ENCODE data around the gene KLRC3. TPM values are rescaled to one million over a fixed set of nuclear protein-coding genes. Genes with fewer than 3 reads are reported as not detected.

The KLRC3 gene
- total RNA-seq, 2 experiments from 2014 or later = 1.5 to 6.8 TPM

GRCh38 chr12:10404798-10405197, 15.6 kb downstream of the KLRC3 start:
- Histone ChIP-seq H3K79me2 (ENCODE audit: insufficient read depth, low read depth, low read length) (peaks cover 79% of the 10 kb centered on the region), H3K4me1 (ENCODE audit: insufficient read depth, low read length, poor library complexity, severe bottlenecking) (peaks cover 32% of the 10 kb centered on the region), H3K27ac (ENCODE audit: low read depth, low read length, poor library complexity, severe bottlenecking) (no peak overlapping the region), H2AFZ (ENCODE audit: low read length) (no peak overlapping the region), H4K20me1 (ENCODE audit: insufficient read depth, low read length) (no peaks in the 10 kb centered on the region), H3K4me2 (ENCODE audit: low read length) (no peak overlapping the region), H3K4me3 (ENCODE audit: low read depth, low read length, poor library complexity, severe bottlenecking) (no peak overlapping the region), H3K9me3 (ENCODE audit: low read length) (peaks cover 26% of the 10 kb centered on the region), H3K9me2 (ENCODE audit: insufficient read depth, low read length) (no peaks in the 10 kb centered on the region), H3K36me3 (ENCODE audit: insufficient read depth, low read length) (peaks cover 62% of the 10 kb centered on the region)
- no TSS peak for BruUV-seq (replicated peaks)
- ChIA-PET POLR2A (interaction anchor here (0.6 to 1.2 kb wide), 3 partner anchors 19 to 188 kb away, joined by 3 read pairs; no protein-coding TSS in a partner anchor), CTCF (ENCODE audit: unreplicated experiment) (no interaction called here)
- intact Hi-C loops (cut with micrococcal nuclease; ENCODE audit: unreplicated experiment) = no loop called here
- TF ChIP-seq EZH2phosphoT487 (IDR thresholded peaks at IDR 0.05; ENCODE audit: borderline replicate concordance, low read depth, low read length) (no peak), CTCF (conservative IDR thresholded peaks at IDR 0.05; ENCODE audit: low read length) (no peak)
- DNase-seq (ENCODE audit: low spot score) = no peak

- no peak for DNase-seq (ENCODE audit: low spot score)
- H3K79me2 ChIP-seq (ENCODE audit: insufficient read depth, low read depth, low read length) = peaks cover 83% of the 10 kb centered on the region
- peaks cover 32% of the 10 kb centered on the region for H3K9me3 ChIP-seq (ENCODE audit: low read length)
- no peaks in the 10 kb centered on the region for H3K9me2 ChIP-seq (ENCODE audit: insufficient read depth, low read length)
- ChIA-PET POLR2A (interaction anchor here (1.2 kb wide), 1 partner anchor 13 kb away, joined by 3 read pairs; no protein-coding TSS in a partner anchor), CTCF (ENCODE audit: unreplicated experiment) (no interaction called here)
- peaks cover 28% of the 10 kb centered on the region for H3K4me1 ChIP-seq (ENCODE audit: insufficient read depth, low read length, poor library complexity, severe bottlenecking)
- TF ChIP-seq CTCF (conservative IDR thresholded peaks at IDR 0.05; ENCODE audit: low read length) = no peak
- no peak for TF ChIP-seq EZH2phosphoT487 (IDR thresholded peaks at IDR 0.05; ENCODE audit: borderline replicate concordance, low read depth, low read length)
- intact Hi-C loops (cut with micrococcal nuclease; ENCODE audit: unreplicated experiment) = no loop called here
- no peaks in the 10 kb centered on the region for H4K20me1 ChIP-seq (ENCODE audit: insufficient read depth, low read length)
- peak overlapping the region; percentile 34 for H3K27ac ChIP-seq (ENCODE audit: low read depth, low read length, poor library complexity, severe bottlenecking)
- H3K4me3 ChIP-seq (ENCODE audit: low read depth, low read length, poor library complexity, severe bottlenecking) = no peak overlapping the region
- no peak overlapping the region for H3K4me2 ChIP-seq (ENCODE audit: low read length)
- H2AFZ ChIP-seq (ENCODE audit: low read length) = no peak overlapping the region
- H3K36me3 ChIP-seq (ENCODE audit: insufficient read depth, low read length) = peaks cover 70% of the 10 kb centered on the region
- no TSS peak for BruUV-seq (replicated peaks)
Observed at GRCh38 chr12:10400829-10401228, 19.6 kb downstream of the KLRC3 start.

- peak overlapping the region; percentile 100 for H3K4me2 ChIP-seq (ENCODE audit: low read length)
Observed at GRCh38 chr12:10398168-10398567, 22.2 kb downstream of the KLRC3 start.

More at GRCh38 chr12:10398168-10398567, 22.2 kb downstream of the KLRC3 start:
- Histone ChIP-seq H3K36me3 (ENCODE audit: insufficient read depth, low read length) (peaks cover 44% of the 10 kb centered on the region), H3K9me2 (ENCODE audit: insufficient read depth, low read length) (no peaks in the 10 kb centered on the region), H3K9me3 (ENCODE audit: low read length) (peaks cover 11% of the 10 kb centered on the region; the same call in 1 of the 2 replicates), H3K27ac (ENCODE audit: low read depth, low read length, poor library complexity, severe bottlenecking) (peak overlapping the region; percentile 97), H3K79me2 (ENCODE audit: insufficient read depth, low read depth, low read length) (peaks cover 62% of the 10 kb centered on the region), H3K4me3 (ENCODE audit: low read depth, low read length, poor library complexity, severe bottlenecking) (peak overlapping the region; percentile 79), H2AFZ (ENCODE audit: low read length) (peak overlapping the region; percentile 46; the same call in 1 of the 2 replicates), H4K20me1 (ENCODE audit: insufficient read depth, low read length) (no peaks in the 10 kb centered on the region), H3K4me1 (ENCODE audit: insufficient read depth, low read length, poor library complexity, severe bottlenecking) (peaks cover 52% of the 10 kb centered on the region)
- no peak for DNase-seq (ENCODE audit: low spot score)
- TF ChIP-seq CTCF (conservative IDR thresholded peaks at IDR 0.05; ENCODE audit: low read length) (no peak), EZH2phosphoT487 (IDR thresholded peaks at IDR 0.05; ENCODE audit: borderline replicate concordance, low read depth, low read length) (no peak)
- no TSS peak for BruUV-seq (replicated peaks)
- ChIA-PET POLR2A (interaction anchor here (0.7 to 4.3 kb wide), 8 partner anchors 9 to 655 kb away, joined by 4 to 32 read pairs (median 10); no protein-coding TSS in a partner anchor), CTCF (ENCODE audit: unreplicated experiment) (interaction anchor here (0.6 to 1.4 kb wide), 2 partner anchors 9 to 237 kb away, joined by 3 read pairs; no protein-coding TSS in a partner anchor)
- intact Hi-C loops (cut with micrococcal nuclease; ENCODE audit: unreplicated experiment) = loop anchor here (10.0 kb wide), 2 partner anchors 1703 to 1957 kb away; partner anchors contain the start of genes BORCS5, MANSC1 and RIMKLB
